ENCODE results near the gene KDELR1.

GRCh38 chr19:48373567-48373966, 17.8 kb downstream of the KDELR1 start:
- TF ChIP-seq CTCF (IDR thresholded peaks at IDR 0.05) = no peak
- no peak for TF ChIP-seq POLR2A (IDR thresholded peaks at IDR 0.05)

Measured in esophagus squamous epithelium (tissue), 4 donors.